Omental fat pad (tissue), 4 donors: ENCODE results near the gene ZNF277. TPM values are rescaled to one million over a fixed set of nuclear protein-coding genes. Genes with fewer than 3 reads are reported as not detected.

ENCODE experiments used
- ATAC-seq: fragments of 150-250 bp; one replicate; pipeline ENCODE4 v1.9.1; 2016; ENCODE audit warnings: mild to moderate bottlenecking, moderate library complexity; ENCODE audit not compliant: low FRiP score
- DNase-seq: peaks from one replicate; pipeline ENCODE4 v3.0.0-alpha.2; 2019; ENCODE audit warnings: low spot score
- CTCF ChIP-seq, 3 donors: fragments of 450-650 bp; IDR thresholded peaks; one replicate each; pipeline ENCODE4 v1.5.1; 2016 to 2017; ENCODE audit warnings: antibody characterized with exemption in 3 of 3, mild to moderate bottlenecking in 3 of 3, moderate library complexity in 2 of 3
- total RNA-seq, 4 donors: library from RNA; depleted of rRNA; stranded (reverse); fragments of >200 nt; gene quantifications; one replicate each; pipeline ENCODE4 v1.1.0, GENCODE V29; 2016

Gene ZNF277
- total RNA-seq, 4 donors from 2014 or later: 15.9 to 24.9 (median 19.3) TPM

- ATAC-seq (no peak), DNase-seq (no peak)
- TF ChIP-seq CTCF (IDR thresholded peaks at IDR 0.05): no peak
Observed at GRCh38 chr7:112362731-112363131, 156.2 kb downstream of the ZNF277 start.

- TF ChIP-seq CTCF (IDR thresholded peaks at IDR 0.05): no peak
- ATAC-seq (no peak), DNase-seq (no peak)
Observed at GRCh38 chr7:112364388-112364787, 157.9 kb downstream of the ZNF277 start.

GRCh38 chr7:112365551-112365950 is 159.1 kb downstream of the ZNF277 start:
- DNase-seq (no peak), ATAC-seq (no peak)
- TF ChIP-seq CTCF (IDR thresholded peaks at IDR 0.05): no peak

- ATAC-seq (no peak), DNase-seq (no peak)
Observed at GRCh38 chr7:112366886-112367285, 160.4 kb downstream of the ZNF277 start.

GRCh38 chr7:112370436-112370835 is 163.9 kb downstream of the ZNF277 start:
- peak; percentile 28 for ATAC-seq
- DNase-seq: no peak
- TF ChIP-seq CTCF (IDR thresholded peaks at IDR 0.05): no peak

More at GRCh38 chr7:112366886-112367285, 160.4 kb downstream of the ZNF277 start:
- no peak for TF ChIP-seq CTCF (IDR thresholded peaks at IDR 0.05)

GRCh38 chr7:112371701-112372100 is 165.2 kb downstream of the ZNF277 start:
- TF ChIP-seq CTCF (IDR thresholded peaks at IDR 0.05): no peak
- ATAC-seq: no peak
- DNase-seq: no peak

GRCh38 chr7:112372101-112372500 is 165.6 kb downstream of the ZNF277 start:
- ATAC-seq (no peak), DNase-seq (no peak)
- TF ChIP-seq CTCF (IDR thresholded peaks at IDR 0.05): no peak
